Measurements from ENCODE around the gene C12orf43.

- TF ChIP-seq POLR2A (IDR thresholded peaks at IDR 0.05; ENCODE audit: low read length) (no peak), GATA1 (IDR thresholded peaks at IDR 0.05; ENCODE audit: low read depth, low read length) (no peak)
Measured at GRCh38 chr12:120972870-120973543, 43.3 kb downstream of the C12orf43 start.

All from erythroblast (primary cell).